Right lobe of liver (tissue), 6 donors: ENCODE results near the gene OR13J1. TPM values are rescaled to one million over a fixed set of nuclear protein-coding genes. Genes with fewer than 3 reads are reported as not detected.

Source experiments
- ATAC-seq, 4 donors: fragments of 200-7000 bp; cut with Tn5 transposase; one replicate each; pipeline ENCODE4 v1.9.1; 2020; ENCODE audit warnings: mild to moderate bottlenecking in 4 of 4, moderate library complexity in 4 of 4
- DNase-seq, 3 donors: peaks; one replicate each; pipeline ENCODE4 v3.0.0-alpha.2; 2020
- H3K27ac ChIP-seq, 3 donors: fragments of 200-600 bp; one replicate each; pipeline ENCODE4 v1.8.0; 2022
- H3K27me3 ChIP-seq, 2 donors: fragments of 200-600 bp; one replicate each; pipeline ENCODE4 v1.8.0; 2022
- H3K36me3 ChIP-seq, 4 donors: fragments of 200-600 bp; sonication (generic) in 1 of 4; one replicate each; pipeline versions ENCODE4 v1.5.1 to v1.8.0; 2017 to 2022; ENCODE audit warnings: control low read depth in 1 of 4
- H3K4me1 ChIP-seq, 4 donors: fragments of 200-600 bp; sonication (generic) in 1 of 4; one replicate each; pipeline versions ENCODE4 v1.5.1 to v1.8.0; 2017 to 2022; ENCODE audit warnings: control low read depth in 1 of 4
- H3K4me3 ChIP-seq, 3 donors: fragments of 200-600 bp; one replicate each; pipeline ENCODE4 v1.8.0; 2022
- H3K9me3 ChIP-seq, 4 donors: fragments of 200-600 bp; sonication (generic) in 1 of 4; one replicate each; pipeline versions ENCODE4 v1.5.1 to v1.8.0; 2017 to 2022; ENCODE audit warnings: control low read depth in 1 of 4
- CTCF ChIP-seq, 4 donors: fragments of 200-600 bp in 3 of 4; fragments of 450-650 bp in 1 of 4; IDR thresholded peaks; one replicate each; pipeline versions ENCODE4 v1.5.1 to v1.8.0; 2016 to 2022; ENCODE audit warnings: antibody characterized with exemption in 4 of 4, mild to moderate bottlenecking in 2 of 4
- POLR2A ChIP-seq: fragments of 450-650 bp; IDR thresholded peaks from one replicate; pipeline ENCODE4 v1.6.1; 2017; ENCODE audit warnings: antibody characterized with exemption, mild to moderate bottlenecking
- WGBS: methylation state at CpG from one replicate; pipeline ENCODE4 v1.1.6; 2018; ENCODE audit warnings: low coverage, low lambda C conversion rate; ENCODE audit not compliant: insufficient coverage; ENCODE audit errors: missing lambda C conversion rate; 5-methylcytosine and 5-hydroxymethylcytosine counted together
- intact Hi-C, 2 donors: fragments of 100-400 bp; cut with DNase I; formaldehyde crosslinking; loops; one replicate each; pipeline versions ENCODE4 v1.11.2 to v1.14.1; 2022
- total RNA-seq, 6 experiments: library from RNA; depleted of rRNA in 2 of 6; stranded (reverse); fragments of >200 nt in 2 of 6; fragmentation: NEBNext Ultra II Directional in 3 of 6; extraction: Animal tissue kit (Norgen Biotek cat#: 25700) in 3 of 6; gene quantifications; one replicate each; pipeline versions ENCODE4 v1.1.0 to v1.2.4, GENCODE V29; 2016 to 2023
- donor health status: DM: no; HTN: yes; CAD: no.
- donor health status: DM: no; HTN: no; CAD: no.
- donor health status: DM: no; HTN: no; CAD: no.
- donor health status: DM: no; HTN: yes; CAD: no.
- donor health status: DM: no; HTN: yes; CAD: no.

The OR13J1 gene
- total RNA-seq, 6 experiments from 2014 or later: not detected

GRCh38 chr9:35882996-35883395 lies 12.8 kb upstream of the OR13J1 start:
- no peak overlapping the region for H3K4me3 ChIP-seq
- no peaks in the 10 kb centered on the region for H3K36me3 ChIP-seq
- ATAC-seq: no peak
- intact Hi-C loops: loop anchor here in 1 of 2 donors (10.0 kb wide), 2 partner anchors 58 to 88 kb away; partner anchors contain the start of genes FAM221B, NPR2 and TMEM8B
- 50% methylated on average over 3 of the region's 3 CpGs for WGBS
- H3K9me3 ChIP-seq: no peaks in the 10 kb centered on the region
- DNase-seq: no peak
- H3K27me3 ChIP-seq: no peaks in the 10 kb centered on the region
- no peaks in the 10 kb centered on the region for H3K4me1 ChIP-seq
- no peak overlapping the region for H3K27ac ChIP-seq
- TF ChIP-seq CTCF (IDR thresholded peaks at IDR 0.05) (no peak), POLR2A (no peak)

- peak; percentile 85 to 87 (median 86) for DNase-seq
- Histone ChIP-seq H3K27ac (no peak overlapping the region), H3K4me1 (no peaks in the 10 kb centered on the region), H3K36me3 (no peaks in the 10 kb centered on the region), H3K9me3 (no peaks in the 10 kb centered on the region), H3K4me3 (no peak overlapping the region), H3K27me3 (no peaks in the 10 kb centered on the region)
- peak; percentile 98 to 100 (median 99) for ATAC-seq
- no peak for TF ChIP-seq POLR2A
- TF ChIP-seq CTCF (IDR thresholded peaks at IDR 0.05): peak; percentile 90 to 98 (median 98)
- WGBS: 0% methylated on average over 4 of the region's 4 CpGs
- intact Hi-C loops: loop anchor here in 1 of 2 donors (10.0 kb wide), 2 partner anchors 58 to 88 kb away; partner anchors contain the start of genes FAM221B, NPR2 and TMEM8B
Observed at GRCh38 chr9:35882263-35882848, 12.2 kb upstream of the OR13J1 start.

- no peak overlapping the region for H3K27ac ChIP-seq
- ATAC-seq: no peak
- no peak overlapping the region for H3K4me3 ChIP-seq
- H3K36me3 ChIP-seq: no peaks in the 10 kb centered on the region
- no peak for DNase-seq
- TF ChIP-seq CTCF (IDR thresholded peaks at IDR 0.05): no peak
- no peak for TF ChIP-seq POLR2A
- H3K9me3 ChIP-seq: no peaks in the 10 kb centered on the region
- H3K27me3 ChIP-seq: no peaks in the 10 kb centered on the region
- intact Hi-C loops: no loop called here
- H3K4me1 ChIP-seq: no peaks in the 10 kb centered on the region
- WGBS: 43% methylated on average over 3 of the region's 3 CpGs
Observed at GRCh38 chr9:35872505-35872904, 2.3 kb upstream of the OR13J1 start.

- no peaks in the 10 kb centered on the region for H3K9me3 ChIP-seq
- H3K36me3 ChIP-seq: no peaks in the 10 kb centered on the region
- TF ChIP-seq CTCF (IDR thresholded peaks at IDR 0.05) (no peak), POLR2A (no peak)
- 42% methylated on average over 3 of the region's 3 CpGs for WGBS
- no peaks in the 10 kb centered on the region for H3K27me3 ChIP-seq
- no peak overlapping the region for H3K27ac ChIP-seq
- DNase-seq (no peak), ATAC-seq (no peak)
- H3K4me1 ChIP-seq: no peaks in the 10 kb centered on the region
- intact Hi-C loops: no loop called here
- no peak overlapping the region for H3K4me3 ChIP-seq
Observed at GRCh38 chr9:35871545-35871944, 1.3 kb upstream of the OR13J1 start.
